Loucy (cell line): ENCODE results near the gene UBE3C.

Experiments used
- EZH2phosphoT487 ChIP-seq: fragments of 200-600 bp; IDR thresholded peaks from 2 replicates; pipeline ENCODE4 v1.6.1; 2018; ENCODE audit warnings: antibody characterized with exemption, mild to moderate bottlenecking, moderate library complexity, borderline replicate concordance
- TF ChIP-seq, protein P1 (sequence below): fragments of 200-600 bp; sonication (generic); conservative IDR thresholded peaks from 2 replicates; pipeline ENCODE4 v1.5.1; 2014; ENCODE audit warnings: mild to moderate bottlenecking, antibody characterized with exemption, low read length

DNA sequence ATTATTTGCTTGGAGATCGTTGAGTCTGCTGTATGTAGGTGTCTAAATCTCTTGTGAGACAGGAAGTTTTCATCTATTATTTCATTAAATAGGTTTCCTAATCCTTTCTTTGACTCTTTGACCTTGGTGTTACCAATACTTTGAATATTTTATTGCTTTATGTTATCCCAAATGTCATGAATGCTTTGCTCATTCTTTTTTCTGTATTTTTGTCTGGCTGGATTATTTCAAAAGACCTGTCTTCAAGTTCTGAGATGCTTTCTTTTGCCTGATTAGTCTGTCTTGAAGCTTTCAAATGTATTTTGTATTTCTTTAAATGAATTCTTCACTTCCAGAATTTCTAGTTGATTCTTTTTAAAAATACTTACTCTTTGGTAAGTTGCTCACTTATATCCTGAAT lies 27.3 kb downstream of the UBE3C start:
- TF ChIP-seq, protein P1, sequence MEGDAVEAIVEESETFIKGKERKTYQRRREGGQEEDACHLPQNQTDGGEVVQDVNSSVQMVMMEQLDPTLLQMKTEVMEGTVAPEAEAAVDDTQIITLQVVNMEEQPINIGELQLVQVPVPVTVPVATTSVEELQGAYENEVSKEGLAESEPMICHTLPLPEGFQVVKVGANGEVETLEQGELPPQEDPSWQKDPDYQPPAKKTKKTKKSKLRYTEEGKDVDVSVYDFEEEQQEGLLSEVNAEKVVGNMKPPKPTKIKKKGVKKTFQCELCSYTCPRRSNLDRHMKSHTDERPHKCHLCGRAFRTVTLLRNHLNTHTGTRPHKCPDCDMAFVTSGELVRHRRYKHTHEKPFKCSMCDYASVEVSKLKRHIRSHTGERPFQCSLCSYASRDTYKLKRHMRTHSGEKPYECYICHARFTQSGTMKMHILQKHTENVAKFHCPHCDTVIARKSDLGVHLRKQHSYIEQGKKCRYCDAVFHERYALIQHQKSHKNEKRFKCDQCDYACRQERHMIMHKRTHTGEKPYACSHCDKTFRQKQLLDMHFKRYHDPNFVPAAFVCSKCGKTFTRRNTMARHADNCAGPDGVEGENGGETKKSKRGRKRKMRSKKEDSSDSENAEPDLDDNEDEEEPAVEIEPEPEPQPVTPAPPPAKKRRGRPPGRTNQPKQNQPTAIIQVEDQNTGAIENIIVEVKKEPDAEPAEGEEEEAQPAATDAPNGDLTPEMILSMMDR, result no peak
- no peak for TF ChIP-seq EZH2phosphoT487
